ENCODE results near the gene CCDC77. TPM values are rescaled to one million over a fixed set of nuclear protein-coding genes. Genes with fewer than 3 reads are reported as not detected.

The CCDC77 gene
- total RNA-seq, 4 donors from 2014 or later: 3.2 to 76.7 (median 6.6) TPM

GRCh38 chr12:479161-479560, 77.7 kb downstream of the CCDC77 start:
- DNase-seq: no peak
- H3K4me1 ChIP-seq: no peaks in the 10 kb centered on the region
- H3K4me3 ChIP-seq: no peak overlapping the region
- no peak for TF ChIP-seq POLR2A (IDR thresholded peaks at IDR 0.05)
- no peak for TF ChIP-seq CTCF (IDR thresholded peaks at IDR 0.05)
- H3K9me3 ChIP-seq: no peaks in the 10 kb centered on the region
- no peaks in the 10 kb centered on the region for H3K27me3 ChIP-seq
- no peak overlapping the region for H3K27ac ChIP-seq
- H3K36me3 ChIP-seq: no peaks in the 10 kb centered on the region

GRCh38 chr12:480831-481816, 79.7 kb downstream of the CCDC77 start:
- DNase-seq: no peak
- no peaks in the 10 kb centered on the region for H3K4me1 ChIP-seq
- no peak overlapping the region for H3K4me3 ChIP-seq
- H3K27me3 ChIP-seq: no peaks in the 10 kb centered on the region
- H3K27ac ChIP-seq: no peak overlapping the region
- H3K36me3 ChIP-seq: no peaks in the 10 kb centered on the region
- H3K9me3 ChIP-seq: no peaks in the 10 kb centered on the region
- TF ChIP-seq CTCF (IDR thresholded peaks at IDR 0.05) (no peak), POLR2A (IDR thresholded peaks at IDR 0.05) (no peak)

DNA sequence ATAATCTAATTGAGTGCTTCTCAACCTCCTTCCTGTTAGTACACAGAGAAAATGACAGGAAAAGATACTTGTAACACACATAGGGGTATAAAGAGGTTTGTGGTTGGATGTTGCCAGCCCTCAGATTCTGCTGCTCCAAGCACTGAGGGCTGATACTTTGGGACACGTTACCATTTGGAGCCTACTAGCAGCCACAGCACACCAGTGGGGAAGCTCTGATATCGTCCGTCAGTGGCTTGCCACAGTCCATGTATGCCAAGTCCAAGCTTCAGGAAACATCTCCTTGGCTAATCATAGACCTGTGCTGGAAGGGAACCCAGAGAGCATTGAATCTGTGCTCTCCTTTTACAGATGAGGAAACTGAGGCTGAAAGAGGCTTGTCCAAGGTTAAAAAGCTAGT, 80.6 kb downstream of the CCDC77 start:
- no peaks in the 10 kb centered on the region for H3K27me3 ChIP-seq
- no peaks in the 10 kb centered on the region for H3K4me1 ChIP-seq
- H3K4me3 ChIP-seq: no peak overlapping the region
- no peaks in the 10 kb centered on the region for H3K9me3 ChIP-seq
- TF ChIP-seq CTCF (IDR thresholded peaks at IDR 0.05): no peak
- no peak for TF ChIP-seq POLR2A (IDR thresholded peaks at IDR 0.05)
- H3K27ac ChIP-seq: no peak overlapping the region
- no peaks in the 10 kb centered on the region for H3K36me3 ChIP-seq
- no peak for DNase-seq

DNA sequence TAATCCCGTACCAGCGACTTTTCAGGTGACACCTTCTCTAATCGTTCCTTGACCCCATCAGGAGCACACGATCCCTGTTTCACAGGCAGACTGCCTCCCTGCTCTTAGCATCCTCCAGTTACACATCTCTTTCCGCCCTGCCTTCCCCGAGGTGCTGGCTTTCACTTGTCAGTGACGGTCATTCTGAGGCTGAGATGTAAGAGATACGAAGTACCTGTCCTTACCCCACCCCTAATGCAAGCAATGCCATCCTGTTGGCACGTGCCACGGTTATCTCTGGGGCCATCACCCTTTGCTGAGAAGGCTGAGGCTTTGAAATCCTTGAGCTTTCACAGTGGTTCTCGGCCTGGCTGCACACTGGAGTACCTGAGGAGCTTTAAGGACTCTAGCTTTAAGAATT, 82.7 kb downstream of the CCDC77 start:
- DNase-seq: no peak
- no peaks in the 10 kb centered on the region for H3K4me1 ChIP-seq
- H3K4me3 ChIP-seq: no peak overlapping the region
- H3K27me3 ChIP-seq: no peaks in the 10 kb centered on the region
- H3K27ac ChIP-seq: no peak overlapping the region
- H3K9me3 ChIP-seq: no peaks in the 10 kb centered on the region
- no peaks in the 10 kb centered on the region for H3K36me3 ChIP-seq
- TF ChIP-seq CTCF (IDR thresholded peaks at IDR 0.05): no peak

- Histone ChIP-seq H3K27me3 (no peaks in the 10 kb centered on the region), H3K4me1 (no peaks in the 10 kb centered on the region), H3K36me3 (no peaks in the 10 kb centered on the region), H3K9me3 (no peaks in the 10 kb centered on the region), H3K27ac (no peak overlapping the region), H3K4me3 (no peak overlapping the region)
- TF ChIP-seq CTCF (IDR thresholded peaks at IDR 0.05) (no peak), POLR2A (IDR thresholded peaks at IDR 0.05) (no peak)
- DNase-seq: no peak
Measured at GRCh38 chr12:490260-490659, 88.8 kb downstream of the CCDC77 start.

Other genes with a start within 250 kb of the CCDC77 start
- 1 to 10 TPM in 2 of 4 donors, not detected in 2; 1.7 to 7.9 TPM for gene SLC6A12, start 187.5 kb upstream of the CCDC77 start, total RNA-seq
- gene SLC6A13, start 138.8 kb upstream of the CCDC77 start, total RNA-seq: 1 to 10 TPM in 2 of 4 donors, under 1 TPM in 1, not detected in 1; 0.80 to 4.9 (median 1.7) TPM
- gene KDM5A, start 12.3 kb upstream of the CCDC77 start, total RNA-seq: 10 to 100 TPM; 38.8 to 72.7 (median 60.8) TPM
- 10 to 100 TPM in 3 of 4 donors, 1 to 10 TPM in 1; 9.1 to 30.3 (median 12.5) TPM for gene B4GALNT3, start 58.3 kb downstream of the CCDC77 start, total RNA-seq

All from Peyer's patch (tissue), 4 donors.